HT-29 (cell line): ENCODE results near the gene KRT27. TPM values are rescaled to one million over a fixed set of nuclear protein-coding genes. Genes with fewer than 3 reads are reported as not detected.

Experiments
- DNase-seq: peaks from one replicate; pipeline ENCODE4 v3.0.0-alpha.2; 2015; ENCODE audit warnings: low spot score
- total RNA-seq: library from RNA; depleted of rRNA; stranded (reverse); fragments of >200 nt; shearing (Covaris generic); gene quantifications from 2 replicates; pipeline ENCODE4 v1.2.3, GENCODE V29; 2014

KRT27 gene
- total RNA-seq, 1 experiment from 2014 or later: not detected

DNA sequence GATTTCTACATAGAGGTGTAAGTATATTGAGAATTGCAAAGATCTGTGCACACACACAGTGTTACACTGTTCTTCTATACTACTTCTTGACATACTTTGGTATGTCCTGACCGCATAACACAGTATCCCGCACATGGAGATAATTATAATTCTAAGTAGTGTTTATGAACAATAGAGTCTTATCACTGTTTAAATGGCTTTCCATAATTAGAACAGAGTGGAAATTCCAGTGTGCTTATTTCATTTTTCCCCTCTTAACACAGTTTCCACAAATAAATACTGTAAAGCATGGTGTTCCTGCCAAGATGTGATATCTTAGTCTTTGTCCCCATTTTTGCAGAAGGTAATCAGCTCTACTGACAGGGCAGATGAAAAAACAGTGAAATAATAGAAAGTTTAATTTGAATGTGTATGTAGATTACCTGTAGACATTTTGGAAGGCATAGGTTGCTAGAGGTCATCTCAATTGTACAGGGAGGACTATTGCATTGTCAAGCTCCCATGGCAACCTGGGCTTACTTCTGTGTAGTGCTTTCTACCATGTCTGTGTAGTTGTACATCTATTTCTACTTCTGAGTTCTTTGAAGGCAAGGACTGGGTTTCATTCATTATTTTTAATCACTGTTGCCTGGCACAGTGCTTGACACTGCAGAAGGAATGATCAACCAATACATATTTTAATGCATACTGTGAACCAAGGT, 27.5 kb upstream of the KRT27 start:
- DNase-seq: no peak

DNA sequence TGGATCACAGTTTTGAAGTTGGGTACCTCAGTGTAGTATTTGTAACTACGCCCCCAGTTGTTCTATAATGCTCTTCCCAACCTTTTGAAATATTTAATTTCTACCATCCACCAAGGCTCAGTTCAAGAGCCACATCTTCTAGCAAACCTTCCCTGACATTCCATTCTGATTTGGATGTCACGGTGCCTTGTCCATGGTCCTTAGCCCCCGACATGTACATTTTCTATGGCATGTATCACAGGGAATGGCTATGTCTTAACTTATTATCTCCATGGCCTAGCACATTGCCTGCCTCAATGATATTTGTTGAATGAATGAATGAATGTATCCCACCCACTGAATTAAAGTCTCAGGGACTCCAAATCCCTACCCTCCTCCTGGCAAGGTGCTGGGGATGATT, 23.8 kb upstream of the KRT27 start:
- DNase-seq: no peak

DNA sequence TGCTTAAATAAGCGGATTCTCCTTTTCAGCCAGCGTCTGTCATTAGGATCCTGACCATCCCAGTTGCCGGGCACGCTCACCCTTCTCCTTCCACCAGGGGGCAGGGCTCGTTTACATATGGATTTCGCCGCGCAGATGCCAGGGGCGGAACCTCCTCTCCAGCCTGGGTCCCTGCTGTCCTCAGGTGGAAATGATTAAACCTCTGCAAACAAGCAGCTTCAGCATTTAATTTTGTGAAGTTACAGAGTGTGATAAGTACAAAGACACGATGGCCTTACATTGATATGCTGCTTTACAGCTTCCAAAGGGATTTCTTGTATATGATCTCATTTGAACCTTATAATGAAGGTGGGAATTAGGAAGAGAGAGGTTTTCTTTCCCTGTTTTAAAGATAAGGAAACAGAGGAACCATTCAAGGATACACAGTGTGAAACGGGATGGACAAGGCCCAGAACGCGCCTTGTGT, 21.3 kb upstream of the KRT27 start:
- DNase-seq: peak; percentile 85

DNA sequence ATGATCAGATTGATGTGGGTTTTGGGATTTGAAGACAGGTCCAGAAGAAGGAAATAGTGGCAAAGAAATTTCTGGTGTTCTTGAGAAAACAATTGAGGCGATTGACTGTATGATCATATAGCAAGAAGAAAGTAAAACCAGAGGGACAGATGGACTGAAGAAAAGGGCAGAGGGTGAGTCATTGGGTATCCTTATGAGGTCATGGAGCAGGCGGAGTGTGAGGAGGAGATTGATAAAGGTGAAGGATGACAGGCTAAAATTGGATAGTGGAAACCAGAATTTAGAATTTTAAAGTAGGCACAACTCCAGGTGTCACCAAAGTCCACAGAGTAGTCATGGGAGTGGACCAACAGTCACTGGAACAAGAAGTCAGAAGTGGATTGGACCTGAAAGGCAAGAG, 18.8 kb upstream of the KRT27 start:
- DNase-seq: no peak

DNA sequence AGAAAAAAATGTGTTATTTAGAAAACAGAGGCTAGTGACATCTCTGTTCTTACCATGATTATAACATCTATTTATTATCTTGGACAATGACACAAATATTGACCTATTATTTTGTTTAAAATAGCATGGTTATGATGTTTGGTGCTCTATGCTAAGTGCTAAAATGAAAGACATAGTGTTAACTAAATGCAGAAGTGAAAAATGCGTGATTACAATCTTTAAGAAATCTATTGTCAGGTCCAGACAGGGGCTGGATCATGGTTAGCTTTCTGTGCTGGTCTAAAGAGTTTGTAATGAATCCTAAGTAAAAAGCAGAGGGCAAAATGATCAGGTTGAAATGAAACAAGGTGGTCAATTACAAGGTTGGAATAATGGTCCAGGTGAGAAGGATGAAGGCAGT, 18.0 kb upstream of the KRT27 start:
- no peak for DNase-seq

DNA sequence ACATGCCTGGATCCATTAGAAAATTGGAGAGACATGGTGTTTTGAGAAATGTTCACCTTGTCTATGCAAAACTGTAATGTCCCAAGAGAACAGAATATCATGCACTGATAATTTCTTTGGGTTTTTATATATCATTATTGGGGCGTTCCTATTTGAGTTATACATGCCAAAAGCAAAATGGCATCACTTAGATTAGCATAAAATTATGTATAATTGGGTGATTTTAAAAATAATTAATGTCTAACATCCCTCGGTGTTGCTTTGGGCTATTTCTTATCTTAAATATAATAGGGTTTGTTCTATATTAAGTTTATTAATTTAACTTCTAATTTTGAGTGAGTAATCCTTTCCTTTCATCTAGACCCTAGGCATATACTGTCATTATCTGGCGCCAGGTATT, 17.5 kb upstream of the KRT27 start, which contains the start of gene KRT28:
TSS of gene KRT28 (minus strand) at position 101 of the 400 bp plus-strand sequence. CDS start at position 35, 66 bp downstream.
- no peak for DNase-seq

DNA sequence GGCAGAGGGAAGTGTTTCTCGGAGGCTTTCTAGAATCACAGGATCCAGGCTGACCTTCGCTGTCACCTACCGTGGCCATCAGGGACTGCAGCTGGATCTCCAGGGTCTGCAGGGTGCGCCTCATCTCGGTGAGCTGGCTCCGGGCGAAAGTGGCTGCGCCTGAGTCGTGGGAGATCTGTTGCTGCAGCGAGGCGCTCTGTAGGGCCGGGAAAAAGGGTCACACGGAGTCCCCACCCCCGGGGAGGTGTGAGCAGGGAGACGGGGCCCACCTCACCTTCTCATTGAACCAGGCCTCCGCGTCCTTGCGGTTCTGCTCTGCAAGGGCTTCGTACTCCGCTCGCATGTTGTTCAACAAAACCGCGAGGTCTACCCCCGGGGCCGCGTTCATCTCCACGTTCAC, 14.5 kb upstream of the KRT27 start:
- no peak for DNase-seq

DNA sequence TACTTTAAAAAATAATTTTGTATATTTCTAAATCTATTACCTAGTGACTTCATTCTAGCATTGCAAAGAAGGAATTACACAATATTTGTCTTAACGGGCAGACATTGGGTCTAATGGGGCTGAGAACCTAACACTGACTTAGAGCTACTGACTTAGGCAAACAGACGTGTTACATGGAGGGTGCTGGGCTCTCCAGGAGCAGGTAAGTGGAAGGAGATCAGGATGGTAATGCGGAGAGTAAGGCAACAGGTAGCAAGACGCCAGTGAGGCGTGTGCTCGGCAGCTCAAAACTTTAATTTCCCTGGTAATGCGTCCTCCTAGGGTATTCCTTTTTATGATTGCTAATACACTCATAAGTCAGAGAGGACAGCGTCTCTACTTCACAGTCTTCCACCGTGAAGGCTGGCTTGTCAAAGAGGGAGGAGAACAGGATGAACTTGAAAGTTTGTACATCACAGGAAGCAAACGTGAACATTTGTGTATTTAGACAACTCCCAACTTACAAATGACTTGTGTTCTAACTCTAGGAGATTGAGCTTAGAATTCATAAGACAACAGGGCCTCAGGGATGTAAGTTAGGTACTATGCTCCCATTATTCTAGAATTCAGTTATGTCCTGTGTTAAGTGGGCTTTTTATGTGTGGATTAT, 12.8 kb upstream of the KRT27 start:
- DNase-seq: no peak

DNA sequence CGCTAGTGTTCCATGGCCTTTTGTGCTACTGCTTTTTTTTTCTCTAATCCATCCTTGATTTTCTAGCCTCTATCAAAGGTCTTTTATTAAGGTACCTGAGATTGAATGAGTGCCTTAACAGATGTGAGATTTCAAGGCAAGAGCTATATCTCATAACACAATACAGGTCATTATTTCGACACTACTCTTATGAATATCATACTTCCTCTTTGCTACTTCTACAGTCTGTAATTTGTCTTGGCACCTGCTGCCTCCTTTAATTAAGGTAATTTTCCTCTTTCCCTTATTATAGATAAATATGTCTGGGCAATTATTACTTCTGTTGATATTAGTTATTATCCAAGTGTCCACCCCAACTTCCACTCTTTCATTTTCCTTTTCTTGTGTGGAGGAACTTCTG, 12.1 kb upstream of the KRT27 start:
- no peak for DNase-seq

DNA sequence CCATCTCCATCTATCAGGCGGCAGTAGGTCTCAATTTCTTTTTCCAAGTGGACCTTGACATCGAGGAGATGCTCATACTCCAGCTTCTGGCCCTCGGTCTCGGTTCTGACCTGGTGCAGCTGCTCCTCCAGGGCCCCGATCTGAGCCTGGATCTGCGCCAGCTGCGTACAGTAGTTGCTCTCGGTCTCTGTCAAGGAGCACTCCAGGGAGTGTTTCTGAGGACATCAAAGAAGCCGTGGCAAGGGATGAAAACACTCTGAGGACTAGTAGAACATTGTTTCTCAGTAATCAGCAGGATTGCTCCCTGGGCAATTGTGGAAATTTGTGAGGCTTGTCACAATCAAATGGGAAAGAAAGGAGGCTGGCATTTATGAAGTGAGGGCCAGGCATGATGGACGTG, 11.5 kb upstream of the KRT27 start:
- no peak for DNase-seq

DNA sequence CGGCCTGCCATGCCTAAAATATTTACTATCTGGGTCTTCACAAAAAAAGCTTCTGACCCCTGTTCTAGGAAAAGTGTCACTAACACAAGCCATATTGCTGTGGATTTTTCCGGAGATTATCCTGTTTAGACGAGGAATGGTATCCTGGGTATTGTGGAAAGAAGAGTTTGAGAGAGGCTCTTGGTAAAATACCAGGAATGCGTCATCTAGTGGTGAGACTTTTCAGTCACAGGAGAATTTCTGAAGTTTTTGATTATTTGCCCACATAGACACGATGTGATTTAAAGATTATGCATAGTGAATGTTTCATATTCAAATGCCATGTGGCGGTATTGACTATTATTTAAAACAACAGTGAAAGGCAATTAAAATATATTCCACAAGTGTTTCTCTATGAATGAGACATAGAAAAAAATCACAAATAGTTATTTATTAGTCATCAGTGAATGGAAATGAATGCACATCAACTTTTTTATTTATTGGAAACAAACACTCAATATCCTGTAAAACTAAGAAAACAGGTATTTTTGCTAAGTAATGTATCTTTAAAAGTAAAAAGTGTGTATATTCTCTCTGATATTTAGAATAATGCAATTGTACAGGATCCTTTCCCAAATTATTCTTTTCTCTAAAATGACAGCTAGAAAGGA, 9.6 kb upstream of the KRT27 start:
- peak; percentile 59 for DNase-seq

DNA sequence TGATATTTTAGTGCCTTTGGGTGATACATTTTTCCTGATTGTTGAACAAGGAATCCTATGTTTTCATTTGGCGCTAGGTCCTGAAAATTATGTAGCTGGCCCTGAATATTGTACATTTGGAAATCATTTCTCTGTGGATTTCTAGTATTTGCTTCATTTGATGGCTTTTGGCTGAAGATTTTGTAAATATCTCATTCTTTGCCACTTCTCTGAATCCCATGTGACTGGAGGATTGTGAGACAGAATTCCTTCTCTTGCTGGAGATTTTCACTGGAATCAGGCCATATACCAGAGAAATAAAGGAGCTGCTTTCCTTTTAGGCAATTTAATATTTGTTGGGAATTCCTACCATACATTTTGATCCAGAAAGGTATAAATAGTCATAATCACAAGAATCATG, 8.8 kb upstream of the KRT27 start:
- DNase-seq: no peak

DNA sequence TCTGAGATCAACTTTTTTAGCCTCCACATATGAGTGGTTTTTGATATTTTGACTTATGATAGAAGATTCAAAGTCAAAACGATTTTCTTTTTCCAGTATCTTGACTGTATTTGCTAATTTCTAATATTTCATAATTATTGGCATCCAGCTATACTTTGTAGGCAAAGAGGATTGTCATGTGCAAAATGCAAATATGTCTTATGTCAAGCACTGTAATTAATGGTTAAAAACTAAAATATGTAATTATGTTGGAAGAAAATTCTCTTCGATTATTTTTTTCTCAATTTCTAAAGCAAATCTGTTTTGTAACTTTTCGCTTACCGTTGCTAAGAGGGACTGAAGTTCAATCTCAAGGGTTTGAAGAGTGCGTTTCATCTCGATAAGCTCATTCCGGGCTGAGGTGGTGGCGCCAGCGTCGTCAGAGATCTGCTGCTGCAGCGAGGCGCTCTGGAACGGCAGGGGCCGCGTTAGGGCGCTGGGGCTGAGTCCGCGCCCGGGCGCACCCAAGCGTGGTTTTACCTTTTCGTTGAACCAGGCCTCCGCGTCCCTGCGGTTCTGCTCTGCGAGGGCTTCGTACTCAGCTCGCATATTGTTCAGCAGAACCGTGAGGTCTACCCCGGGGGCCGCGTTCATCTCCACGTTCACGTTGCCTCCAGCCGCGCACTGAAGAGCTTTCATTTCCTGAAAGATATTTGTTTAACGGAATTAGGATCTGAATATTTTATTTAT, 3.0 kb downstream of the KRT27 start:
- DNase-seq: no peak

DNA sequence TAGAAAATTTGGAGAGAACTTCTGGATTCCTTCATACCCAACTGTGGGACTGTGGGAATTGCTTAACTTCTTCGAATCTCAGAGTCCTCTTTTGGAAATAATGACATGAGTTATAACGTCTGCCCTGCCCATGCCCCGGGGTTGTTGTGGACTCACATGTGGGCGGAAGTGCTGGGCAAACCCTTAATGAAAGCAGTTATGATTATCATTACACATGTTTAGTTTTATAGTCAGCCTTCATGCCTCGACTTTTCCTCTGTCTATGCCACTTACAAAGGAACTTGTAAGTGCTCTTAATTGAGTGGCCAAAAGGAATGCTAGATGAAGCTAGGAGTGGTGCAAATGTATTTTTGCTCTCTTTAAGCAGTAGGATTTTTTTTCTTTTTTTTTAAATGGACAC, 3.9 kb downstream of the KRT27 start:
- DNase-seq: no peak

DNA sequence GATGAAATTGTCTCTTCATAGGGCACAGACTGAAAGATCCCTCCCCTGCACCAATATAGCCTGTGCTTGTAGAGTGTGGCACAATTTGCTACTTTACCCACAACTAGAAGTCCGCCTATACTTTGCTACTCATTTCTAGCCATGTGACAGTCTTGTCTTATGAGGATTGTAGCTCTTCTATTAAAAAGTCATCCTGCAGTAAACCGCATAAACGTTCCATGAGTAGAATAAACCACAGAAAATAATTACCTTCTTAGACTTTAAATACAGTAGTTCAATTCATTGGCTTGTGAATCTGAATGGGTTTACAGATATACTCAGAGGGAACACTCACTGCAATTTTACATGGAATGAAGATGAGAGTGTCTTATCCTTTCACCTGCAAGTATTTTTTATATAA, 4.4 kb downstream of the KRT27 start:
- DNase-seq: no peak

DNA sequence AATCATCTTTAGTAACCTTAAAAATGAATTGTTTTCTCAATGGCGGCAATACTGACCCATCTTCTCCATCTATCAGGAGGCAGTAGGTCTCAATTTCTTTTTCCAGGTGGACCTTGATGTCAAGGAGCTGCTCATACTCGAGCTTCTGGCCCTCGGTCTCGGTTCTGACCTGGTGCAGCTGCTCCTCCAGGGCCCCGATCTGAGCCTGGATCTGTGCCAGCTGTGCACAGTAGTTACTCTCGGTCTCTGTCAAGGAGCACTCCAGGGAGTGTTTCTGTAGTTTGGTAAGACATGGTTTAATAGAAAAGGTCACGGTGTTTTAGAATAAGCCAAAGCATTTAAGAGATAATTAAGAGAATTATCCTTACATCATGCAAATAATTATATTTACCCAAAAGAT, 4.9 kb downstream of the KRT27 start:
- DNase-seq: no peak

DNA sequence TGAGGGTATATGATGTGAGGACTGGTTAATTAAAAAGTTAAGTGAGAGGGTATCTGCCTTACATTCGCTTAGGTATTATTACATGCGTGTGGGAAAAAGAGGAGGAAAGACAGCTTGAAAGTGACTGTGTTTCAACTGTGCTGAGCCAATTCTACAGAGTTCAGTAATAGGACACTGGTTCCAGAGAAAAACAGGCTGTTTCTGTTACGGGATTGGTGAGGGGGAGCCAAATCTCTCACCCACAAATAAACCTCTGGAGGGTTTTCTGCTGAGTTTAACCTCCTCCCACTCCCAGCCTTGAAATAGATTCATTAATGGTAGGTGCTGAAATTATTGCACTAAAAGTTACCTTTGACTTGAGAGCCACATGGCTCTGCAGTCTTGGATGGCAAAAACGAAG, 6.4 kb downstream of the KRT27 start:
- DNase-seq: no peak

DNA sequence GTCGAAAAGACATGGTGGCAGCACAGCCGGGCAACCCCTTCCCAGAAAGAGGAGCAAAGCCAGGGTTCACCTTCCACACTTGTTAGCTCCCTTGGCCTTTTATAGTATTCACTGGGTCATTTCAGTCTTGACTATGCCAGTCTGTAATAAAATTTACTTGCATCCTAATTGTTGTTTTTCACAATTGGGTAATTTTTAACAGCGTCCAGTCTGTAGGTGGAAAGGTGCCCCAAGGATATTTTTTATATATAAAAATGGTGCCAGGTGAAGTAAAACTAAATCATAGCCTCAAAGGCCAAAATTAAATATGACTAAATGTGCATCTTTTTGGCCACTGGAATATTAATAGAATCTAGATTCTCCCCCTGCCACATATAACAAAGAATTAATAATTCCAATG, 10.2 kb downstream of the KRT27 start, which contains the start of gene KRT26:
TSS of gene KRT26 (minus strand) at position 101 of the 400 bp plus-strand sequence. CDS start at position 13, 88 bp downstream.
- no peak for DNase-seq

DNA sequence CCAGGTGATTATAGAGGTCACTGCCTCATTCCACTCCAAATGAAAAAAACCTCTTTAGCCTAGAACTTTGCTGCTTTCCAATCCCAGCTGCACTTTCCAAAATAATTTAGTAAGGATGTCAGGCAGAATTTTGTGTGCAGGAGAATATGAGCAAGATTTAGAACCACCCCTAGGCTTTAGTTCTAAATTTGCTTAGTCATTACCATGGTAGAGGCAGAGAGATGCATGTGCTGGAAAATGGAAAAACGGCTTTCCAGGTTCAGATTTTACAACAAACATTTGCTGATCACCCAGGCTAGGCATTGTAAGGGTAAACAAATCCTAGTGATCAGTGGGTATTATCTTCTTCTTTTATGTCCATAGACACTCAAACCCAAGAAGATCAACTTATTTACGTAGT, 16.7 kb downstream of the KRT27 start:
- DNase-seq: no peak

DNA sequence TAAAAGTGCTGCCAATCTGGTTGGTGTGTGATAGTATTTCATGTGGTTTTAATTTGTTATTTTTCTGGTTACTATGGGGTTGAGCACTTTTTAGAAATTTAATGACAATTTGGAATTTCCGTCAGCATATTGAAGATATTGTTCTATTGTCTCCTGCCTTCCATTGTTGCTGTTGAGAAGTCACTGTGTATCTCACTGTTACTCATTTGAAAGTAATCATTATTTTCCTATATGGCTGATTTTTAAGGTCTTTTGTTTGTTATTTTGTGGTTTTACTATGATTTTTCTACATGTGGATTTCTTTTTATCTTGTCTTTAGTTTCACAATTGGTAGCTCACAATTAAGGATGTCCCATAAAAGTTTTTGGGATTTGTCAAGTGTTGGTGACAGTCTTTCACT, 18.6 kb downstream of the KRT27 start:
- DNase-seq: no peak

DNA sequence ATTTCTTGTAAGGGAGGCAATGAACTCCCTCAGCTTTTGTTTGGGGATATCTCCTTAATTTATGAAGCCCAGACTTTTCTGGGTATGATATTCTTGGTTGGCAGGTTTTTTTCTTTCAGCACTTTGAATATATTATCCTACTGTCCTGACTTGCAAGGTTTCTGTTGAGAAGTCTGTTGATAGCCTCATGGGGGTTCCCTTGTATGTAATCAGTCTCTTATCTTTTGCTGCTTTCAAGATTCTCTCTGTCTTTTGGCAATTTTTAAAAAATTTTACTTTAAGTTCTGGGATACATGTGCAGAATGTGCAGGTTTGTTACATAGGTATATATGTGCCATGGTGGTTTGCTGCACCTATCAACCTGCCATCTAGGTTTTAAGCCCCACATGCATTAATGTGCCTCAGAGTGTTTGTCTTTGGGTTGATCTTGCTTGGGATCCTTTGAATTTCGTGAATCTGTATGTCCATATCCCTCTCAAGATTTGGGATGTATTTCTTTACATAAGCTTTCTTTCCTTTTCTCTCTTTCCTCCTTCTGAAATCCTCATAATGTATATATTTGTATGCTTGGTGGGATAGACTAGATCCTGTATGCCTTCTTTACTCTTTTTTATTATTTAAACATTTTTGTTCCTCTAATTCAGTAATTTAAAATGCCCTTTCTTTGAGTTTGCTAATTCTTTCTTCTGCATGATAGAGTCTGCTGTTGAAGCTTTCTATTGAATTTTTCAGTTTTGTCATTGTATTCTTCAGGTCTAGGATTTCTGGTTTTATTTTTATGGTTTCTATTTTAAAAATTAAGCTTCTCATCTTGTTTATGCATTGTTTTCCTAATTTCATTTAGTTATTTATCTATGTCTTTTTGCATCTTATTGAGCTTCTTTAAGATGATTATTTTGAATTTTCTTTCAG, 22.0 kb downstream of the KRT27 start:
- DNase-seq: no peak
